ENCODE measurements around the gene CST5.
"Not testable (repeated sequence)": the region's sequence is repeated elsewhere in the genome, so short reads cannot be mapped to it uniquely, and the experiment has no call there.

Gene CST5

GRCh38 chr20:23832775-23833513 is 46.6 kb downstream of the CST5 start:
- DNase-seq = no peak

- not testable (repeated sequence) for DNase-seq
These were observed 47.6 kb downstream of the CST5 start for GRCh38 chr20:23831961-23832360.

DNA sequence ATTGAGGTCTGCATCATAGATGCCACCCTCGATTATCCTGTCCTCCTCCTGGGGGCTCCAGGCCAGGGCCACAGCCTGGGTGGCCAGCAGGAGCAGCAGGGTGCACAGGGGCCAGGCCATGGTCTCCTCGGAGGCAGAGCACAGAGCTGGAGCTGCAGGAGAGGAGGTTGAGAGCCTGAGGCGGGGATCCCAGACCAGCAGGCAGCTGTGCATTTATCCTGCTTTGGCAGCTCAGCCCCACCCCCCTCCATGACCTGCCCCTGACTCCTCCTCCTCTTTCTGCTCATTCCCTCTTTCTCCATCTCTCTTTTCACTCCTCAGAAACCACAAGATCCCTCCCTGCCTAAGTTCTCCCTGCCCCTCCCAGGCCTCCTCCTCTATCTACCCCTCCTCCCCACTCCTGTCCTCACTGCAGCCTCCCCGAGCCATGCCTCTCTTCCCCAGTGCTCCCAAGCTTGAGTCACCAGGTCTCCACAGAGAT is 53.0 kb downstream of the CST5 start, which contains the start of gene CST2:
TSS of gene CST2 (minus strand) at position 189 of the 481 bp plus-strand sequence. CDS start at position 120, 69 bp downstream.
- no peak for DNase-seq

All from activated T-cell treated with anti-CD3 and anti-CD28 coated beads for 4 hours (primary cell).